Adrenal gland (tissue), 5 donors: ENCODE results near the gene LARGE2.

Experiments
- CTCF ChIP-seq, 6 experiments: fragments of 450-650 bp in 4 of 6; fragments of 200-600 bp in 2 of 6; sonication (generic) in 1 of 6; IDR thresholded peaks; 1 replicate in 5 of 6; 2 replicates in 1 of 6; pipeline versions ENCODE4 v1.5.1 to v1.8.0; 2016 to 2021; ENCODE audit warnings: antibody characterized with exemption in 6 of 6, mild to moderate bottlenecking in 2 of 6, moderate library complexity in 1 of 6
- POLR2A ChIP-seq, 2 donors: fragments of 450-650 bp; IDR thresholded peaks; one replicate each; pipeline ENCODE4 v1.6.1; 2017; ENCODE audit warnings: antibody characterized with exemption in 2 of 2, mild to moderate bottlenecking in 2 of 2, moderate library complexity in 1 of 2
- donor health status: DM: no; HTN: no; CAD: no.

- TF ChIP-seq CTCF (IDR thresholded peaks at IDR 0.05) (no peak), POLR2A (IDR thresholded peaks at IDR 0.05) (no peak)
These were observed 12.3 kb downstream of the LARGE2 start for GRCh38 chr11:45934580-45935318.
